Activated naive CD4-positive, alpha-beta T cell treated with anti-CD3 and anti-CD28 coated beads, Interleukin-2, amount 50 U/mL, for 72 hours (primary cell): Measurements from ENCODE around the gene DIO3. TPM values are rescaled to one million over a fixed set of nuclear protein-coding genes. Genes with fewer than 3 reads are reported as not detected.
A peak's percentile ranks its signal among the peaks of the same experiment; 100 is the strongest.

Experiments used
- ATAC-seq, 2 donors: fragments of 150-1000 bp; cut with Tn5 transposase; 2 replicates each; pipeline ENCODE4 v1.10.0; 2021; ENCODE audit warnings: mild to moderate bottlenecking in 2 of 2, moderate library complexity in 2 of 2
- DNase-seq, 2 donors: peaks; one replicate each; pipeline ENCODE4 v3.0.0; 2021 to 2022; ENCODE audit warnings: low spot score in 2 of 2
- H3K27ac Mint-ChIP-seq, 2 donors: one replicate each; pipeline ENCODE4 v1.8.0; 2022; ENCODE audit warnings: mild to moderate bottlenecking in 2 of 2, mixed read lengths in 2 of 2
- H3K36me3 Mint-ChIP-seq, 2 donors: one replicate each; pipeline ENCODE4 v1.8.0; 2022; ENCODE audit warnings: mixed read lengths in 2 of 2
- H3K9me3 Mint-ChIP-seq, 2 donors: one replicate each; pipeline ENCODE4 v1.8.0; 2022; ENCODE audit warnings: mixed read lengths in 2 of 2
- total RNA-seq, 2 donors: library from RNA; stranded (reverse); gene quantifications; one replicate each; pipeline ENCODE4 v1.2.3, GENCODE V29; 2022

DIO3 gene
- total RNA-seq: not detected

DNA sequence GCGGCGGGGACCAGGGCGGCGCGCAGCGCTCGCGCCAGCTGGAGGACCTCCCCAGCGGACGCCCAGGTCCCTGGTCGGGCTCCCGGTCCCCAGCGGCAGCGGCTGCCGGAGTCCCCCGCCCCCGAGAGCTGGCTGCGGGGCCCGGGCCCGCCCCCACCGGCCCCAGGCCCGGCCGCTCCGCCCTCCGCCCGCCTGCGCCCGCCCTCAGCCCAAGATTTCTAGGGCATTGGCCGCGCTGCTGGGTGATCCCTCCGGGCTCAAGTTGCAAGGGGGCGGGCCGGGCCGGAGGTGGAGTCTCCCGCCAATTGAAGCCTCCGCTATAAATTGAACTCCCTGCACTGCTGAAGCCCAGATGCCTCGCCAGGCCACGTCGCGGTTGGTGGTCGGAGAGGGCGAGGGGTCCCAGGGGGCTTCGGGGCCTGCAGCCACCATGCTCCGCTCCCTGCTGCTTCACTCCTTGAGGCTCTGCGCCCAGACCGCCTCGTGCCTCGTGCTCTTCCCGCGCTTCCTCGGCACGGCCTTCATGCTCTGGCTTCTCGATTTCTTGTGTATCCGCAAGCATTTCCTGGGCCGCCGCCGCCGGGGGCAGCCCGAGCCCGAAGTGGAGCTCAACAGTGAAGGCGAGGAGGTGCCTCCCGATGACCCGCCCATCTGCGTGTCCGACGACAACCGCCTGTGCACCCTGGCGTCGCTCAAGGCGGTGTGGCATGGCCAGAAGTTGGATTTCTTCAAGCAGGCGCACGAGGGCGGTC is at the start of gene DIO3:
TSS of gene DIO3 (plus strand) at position 351 of the 752 bp plus-strand sequence.
- ATAC-seq (no peak), DNase-seq (no peak)
- peaks cover 0 to 3% of the 10 kb centered on the region in 2 donors for H3K9me3 Mint-ChIP-seq
- peak within 1 kb of the TSS in 1 of 2 donors; percentile 50 for H3K27ac Mint-ChIP-seq
- peaks cover 21 to 24% of the 10 kb centered on the region in 2 donors for H3K36me3 Mint-ChIP-seq

DNA sequence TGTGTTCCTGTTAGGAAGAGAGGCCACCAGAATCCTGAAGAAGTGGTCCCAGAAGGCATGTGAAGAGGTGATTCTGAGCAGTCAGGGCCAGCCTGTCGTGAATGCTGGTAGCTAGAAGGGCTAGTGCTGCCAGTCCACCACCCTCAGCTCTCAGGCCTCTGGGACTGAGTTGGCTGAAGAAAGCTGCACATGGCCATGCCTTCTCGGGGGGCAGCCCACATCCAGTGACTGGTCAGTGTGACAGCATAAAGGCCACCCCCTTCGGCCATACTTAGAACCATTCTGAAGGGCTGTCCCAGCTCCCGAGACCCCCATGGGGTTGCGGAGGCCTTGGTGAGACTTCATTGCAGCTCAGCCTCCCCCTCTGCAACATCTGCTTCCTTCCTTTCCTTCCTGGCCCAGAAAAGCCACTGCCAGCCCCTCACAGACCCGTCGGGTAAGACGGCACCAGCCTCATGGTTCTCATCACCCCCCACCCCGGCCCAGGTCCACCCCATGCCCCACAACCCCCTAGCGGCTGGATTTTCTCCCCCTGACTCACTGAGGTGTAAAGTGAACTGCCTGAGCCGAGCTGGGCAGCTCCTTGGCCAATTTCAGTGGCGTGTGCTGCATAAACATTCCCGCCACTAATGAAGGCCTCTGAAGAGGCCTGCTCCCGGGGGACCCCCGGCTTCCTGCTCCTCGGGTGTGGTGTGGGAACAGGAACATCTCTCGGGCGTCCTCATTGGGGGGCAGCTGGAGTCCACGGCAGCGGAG is 49.5 kb upstream of the DIO3 start:
- Mint-ChIP-seq H3K27ac (no peak overlapping the region), H3K9me3 (peaks cover 5% of the 10 kb centered on the region in 2 donors), H3K36me3 (peaks cover 0 to 6% of the 10 kb centered on the region in 2 donors)
- no peak for ATAC-seq
- DNase-seq: no peak

DNA sequence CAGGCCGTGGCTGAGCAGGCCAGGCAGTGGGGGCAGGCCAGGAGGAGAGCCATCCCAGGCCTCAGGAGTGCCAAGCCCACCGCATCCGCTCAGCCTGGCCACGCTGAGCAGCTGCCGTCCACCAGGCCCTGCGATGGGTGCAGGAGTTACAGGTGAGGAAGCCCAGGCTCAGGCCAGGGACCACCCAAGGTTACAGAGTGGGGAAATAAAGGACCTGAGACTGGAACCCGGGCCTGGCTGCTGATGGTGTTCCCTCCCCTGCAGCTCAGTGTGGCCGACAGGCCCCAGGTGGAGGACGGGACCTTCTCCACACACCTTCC is 49.0 kb upstream of the DIO3 start:
- Mint-ChIP-seq H3K9me3 (peaks cover 5% of the 10 kb centered on the region in 2 donors), H3K36me3 (peaks cover 0 to 6% of the 10 kb centered on the region in 2 donors), H3K27ac (no peak overlapping the region)
- DNase-seq: no peak
- ATAC-seq: no peak

DNA sequence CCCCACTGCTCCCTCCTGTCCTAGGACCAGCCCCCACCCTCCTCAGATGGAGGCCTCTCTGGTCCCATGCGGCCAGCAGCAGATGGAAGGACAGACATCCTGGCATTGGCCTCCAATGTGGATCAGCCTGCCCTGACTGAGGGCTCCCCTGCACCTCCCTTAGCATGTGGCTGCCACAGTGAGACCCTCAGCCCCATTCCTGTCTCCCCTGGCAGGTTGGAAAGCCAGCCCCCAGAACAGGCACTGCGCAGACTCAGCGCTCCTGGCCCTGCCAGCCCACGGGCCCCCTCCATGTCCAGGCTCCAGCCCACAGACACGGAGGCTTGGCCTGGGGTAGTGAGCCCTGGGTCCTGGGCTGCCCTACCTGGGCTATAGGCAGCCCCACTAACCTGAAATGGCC is 47.2 kb upstream of the DIO3 start:
- no peak for DNase-seq
- H3K36me3 Mint-ChIP-seq: peaks cover 0 to 6% of the 10 kb centered on the region in 2 donors
- no peak for ATAC-seq
- H3K9me3 Mint-ChIP-seq: peaks cover 5% of the 10 kb centered on the region in 2 donors
- no peak overlapping the region for H3K27ac Mint-ChIP-seq

DNA sequence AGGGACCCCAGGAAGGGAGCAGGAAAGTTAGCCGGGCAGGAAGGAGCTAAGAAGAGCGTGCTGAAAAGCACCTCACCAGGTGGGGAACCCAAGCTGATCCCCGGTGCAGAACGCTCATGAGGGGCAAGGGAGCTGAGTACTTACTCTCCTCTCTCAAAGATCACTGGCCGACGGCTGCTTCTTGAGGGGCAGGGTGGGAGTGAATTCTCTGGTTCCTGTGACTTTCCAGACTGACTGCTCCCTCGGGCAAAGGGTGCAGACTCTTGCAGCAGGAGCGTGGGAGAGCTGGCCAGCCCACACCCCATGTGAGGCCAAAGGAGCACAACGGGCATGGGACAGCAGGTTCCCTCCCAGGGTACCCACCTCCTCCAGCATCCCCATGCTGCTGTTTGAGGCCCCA is 44.9 kb upstream of the DIO3 start:
- H3K9me3 Mint-ChIP-seq: peaks cover 5% of the 10 kb centered on the region in 2 donors
- H3K36me3 Mint-ChIP-seq: peaks cover 0 to 6% of the 10 kb centered on the region in 2 donors
- H3K27ac Mint-ChIP-seq: no peak overlapping the region
- DNase-seq (no peak), ATAC-seq (no peak)

DNA sequence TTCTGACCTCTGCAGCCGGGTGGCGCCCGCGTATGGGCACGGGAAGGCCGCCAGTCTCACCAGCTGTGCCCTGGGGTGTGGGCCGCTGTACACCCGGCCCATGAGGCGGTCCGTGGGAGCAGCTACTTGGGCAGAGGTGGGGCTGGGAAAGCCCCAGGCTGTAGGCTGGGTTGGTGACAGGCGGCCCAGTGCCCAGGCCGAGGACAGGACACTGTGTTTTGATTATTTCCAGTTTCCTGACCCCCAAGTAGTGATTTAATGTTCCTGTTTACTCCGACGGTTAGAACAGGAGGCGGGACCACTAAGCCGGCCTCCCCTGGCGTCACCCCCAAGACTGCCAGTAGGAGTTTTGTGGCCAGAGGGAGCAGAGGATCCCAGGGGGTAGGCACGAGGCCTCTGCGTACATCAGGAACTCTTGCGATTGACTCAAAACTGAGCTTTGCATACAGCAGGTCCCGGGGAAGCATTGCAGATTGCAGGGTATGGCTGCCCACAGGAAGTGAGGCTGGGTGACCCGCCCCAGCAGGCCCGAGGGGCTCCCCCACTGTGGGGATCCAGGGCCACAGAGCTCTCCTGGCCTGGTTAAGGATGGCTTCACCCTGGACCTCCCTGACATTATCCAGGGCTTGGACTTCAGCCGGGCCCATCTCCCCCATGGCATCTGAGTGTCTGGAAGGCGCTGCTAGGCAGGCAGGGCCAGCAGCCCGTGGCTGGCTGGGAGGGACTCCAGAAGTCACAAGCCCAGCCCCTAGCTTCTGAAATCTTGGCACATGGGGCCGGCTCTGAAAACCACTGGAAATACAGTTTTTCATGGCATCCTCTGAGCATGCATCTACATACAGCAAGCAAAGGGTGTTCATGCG is 42.5 kb upstream of the DIO3 start:
- ATAC-seq: no peak
- peaks cover 0 to 6% of the 10 kb centered on the region in 2 donors for H3K36me3 Mint-ChIP-seq

DNA sequence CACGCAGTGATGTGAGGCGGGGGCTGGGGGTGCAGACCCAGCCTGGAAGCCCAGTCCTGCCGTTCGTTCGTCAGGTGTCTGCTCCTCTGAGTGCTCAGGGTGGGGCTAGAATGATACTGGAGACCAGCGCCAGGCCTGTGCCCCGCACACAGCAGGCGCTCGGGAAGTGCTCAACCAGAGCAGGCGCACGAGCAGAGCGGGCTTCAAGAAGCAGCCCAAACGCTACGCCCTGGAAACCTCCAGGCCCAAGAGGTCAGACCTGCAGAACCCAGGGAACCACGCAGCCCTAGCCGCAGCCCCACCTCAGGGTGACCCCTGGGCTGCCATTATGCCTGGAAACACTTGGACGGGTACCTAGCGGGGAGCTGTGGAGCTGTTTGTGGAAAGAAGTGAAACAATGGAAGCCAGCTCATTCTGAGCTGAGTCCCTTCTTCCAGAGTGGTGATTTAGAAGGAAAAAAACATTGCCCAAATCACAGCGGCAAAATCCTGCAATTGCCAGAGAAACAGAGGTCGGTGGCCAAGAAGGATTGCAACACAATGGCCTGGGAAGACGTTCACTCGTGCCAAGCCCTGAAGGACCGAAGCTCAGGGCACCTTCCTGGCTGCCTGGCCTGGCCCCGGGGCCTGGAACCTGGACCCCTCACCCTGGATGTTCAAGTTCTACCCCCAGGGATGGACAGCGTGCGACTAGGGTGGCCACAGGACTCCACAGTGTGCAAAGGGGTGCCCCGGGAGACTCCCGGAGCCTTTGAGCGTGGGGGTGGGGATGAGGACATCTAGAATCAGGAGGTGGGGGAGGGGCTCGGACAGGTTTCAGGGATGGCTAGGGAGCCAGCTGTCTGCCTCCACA is 40.4 kb upstream of the DIO3 start:
- Mint-ChIP-seq H3K36me3 (peaks cover 0 to 5% of the 10 kb centered on the region in 2 donors), H3K9me3 (peaks cover 0 to 5% of the 10 kb centered on the region in 2 donors), H3K27ac (no peak overlapping the region)
- no peak for ATAC-seq
- DNase-seq: no peak

More for the DNA sequence above, 42.5 kb upstream of the DIO3 start:
- no peak for DNase-seq
- Mint-ChIP-seq H3K9me3 (peaks cover 5% of the 10 kb centered on the region in 2 donors), H3K27ac (no peak overlapping the region)

DNA sequence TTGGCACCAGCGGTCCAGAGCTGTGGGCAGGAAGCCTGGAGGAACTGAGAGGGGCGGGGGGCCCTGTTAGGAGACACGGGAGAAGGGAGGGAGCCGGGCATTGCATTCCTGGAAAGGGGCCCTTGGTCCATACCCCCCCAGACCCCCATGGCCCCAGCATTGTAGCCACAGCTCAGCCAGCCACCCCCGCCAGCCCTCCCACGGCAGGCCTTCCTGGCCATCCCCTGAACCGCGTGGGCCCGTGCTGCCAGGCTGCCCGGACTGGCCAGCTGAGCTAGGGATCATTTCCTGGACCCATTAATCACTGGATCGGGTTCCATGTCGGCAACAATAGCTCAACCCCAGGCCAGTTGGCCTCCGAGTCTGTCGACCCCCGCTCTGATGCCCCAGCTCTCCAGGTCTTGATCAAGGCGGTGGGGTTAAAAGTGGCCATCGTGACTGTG is 39.8 kb upstream of the DIO3 start:
- DNase-seq: no peak
- no peaks in the 10 kb centered on the region for H3K9me3 Mint-ChIP-seq
- no peak overlapping the region for H3K27ac Mint-ChIP-seq
- no peak for ATAC-seq
- no peaks in the 10 kb centered on the region for H3K36me3 Mint-ChIP-seq

DNA sequence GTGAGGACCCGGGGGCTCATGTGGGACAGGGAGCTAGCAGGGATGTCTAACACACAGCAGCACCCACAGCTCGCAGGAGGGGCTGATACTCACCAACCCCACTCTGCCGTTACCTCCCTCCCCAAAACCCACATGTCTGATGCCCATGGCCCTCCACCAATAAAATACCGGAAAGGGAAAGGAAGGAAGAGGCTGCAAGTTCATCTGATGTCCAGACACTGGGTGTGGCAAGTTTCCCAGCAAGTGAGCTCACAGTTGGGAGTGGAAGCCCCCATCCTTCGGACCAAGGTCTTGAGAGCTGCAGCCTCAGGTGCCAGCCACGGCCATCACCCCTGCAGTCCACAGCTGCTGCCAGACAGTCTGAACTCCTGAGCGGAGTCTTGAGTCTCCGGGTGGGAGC is 39.3 kb upstream of the DIO3 start:
- ATAC-seq (no peak), DNase-seq (no peak)
- Mint-ChIP-seq H3K36me3 (no peaks in the 10 kb centered on the region), H3K27ac (no peak overlapping the region), H3K9me3 (no peaks in the 10 kb centered on the region)

DNA sequence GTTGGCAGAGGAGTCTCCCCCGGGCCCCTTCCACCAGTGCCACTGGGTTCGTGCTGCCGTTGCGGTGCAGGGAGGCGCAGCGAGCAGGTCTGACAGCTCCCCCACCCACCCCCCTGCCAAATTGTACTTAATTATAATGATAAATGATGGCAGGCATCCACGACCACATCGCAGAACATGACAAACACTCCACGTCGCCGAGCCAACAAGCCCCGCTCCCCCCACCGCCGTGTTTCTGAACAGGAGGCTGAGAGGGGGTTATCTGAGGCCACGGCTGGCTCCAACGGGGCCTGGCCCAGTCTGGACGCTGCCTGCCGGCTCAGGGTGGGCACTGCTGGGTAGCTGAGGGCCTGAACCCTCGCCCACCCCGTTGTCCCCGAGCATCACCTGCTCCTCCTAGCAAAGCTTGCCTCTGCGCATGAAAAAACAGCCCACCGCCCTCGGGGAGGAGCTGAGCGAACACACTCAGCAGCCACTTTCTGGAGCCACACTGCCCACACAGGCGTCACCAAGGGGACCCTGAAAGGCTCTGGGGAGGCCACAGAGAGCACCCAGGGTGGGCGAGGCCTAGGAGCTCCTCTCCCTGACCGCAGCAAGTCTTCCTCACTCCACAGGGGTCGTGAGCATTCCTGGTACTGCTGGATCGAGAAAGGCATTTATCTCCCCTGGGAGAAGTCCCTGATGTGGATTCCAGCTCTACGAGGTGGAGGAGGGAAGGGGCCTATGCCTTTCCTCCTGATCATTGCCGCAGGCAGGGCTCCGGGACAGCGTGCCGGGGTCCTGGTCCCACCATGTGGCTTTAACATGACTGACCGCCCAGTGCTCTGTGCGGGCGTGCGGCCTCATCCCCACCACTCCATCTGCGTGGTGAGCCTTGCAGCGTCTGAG is 35.4 kb upstream of the DIO3 start:
- H3K36me3 Mint-ChIP-seq: no peaks in the 10 kb centered on the region
- H3K9me3 Mint-ChIP-seq: no peaks in the 10 kb centered on the region
- no peak for ATAC-seq

DNA sequence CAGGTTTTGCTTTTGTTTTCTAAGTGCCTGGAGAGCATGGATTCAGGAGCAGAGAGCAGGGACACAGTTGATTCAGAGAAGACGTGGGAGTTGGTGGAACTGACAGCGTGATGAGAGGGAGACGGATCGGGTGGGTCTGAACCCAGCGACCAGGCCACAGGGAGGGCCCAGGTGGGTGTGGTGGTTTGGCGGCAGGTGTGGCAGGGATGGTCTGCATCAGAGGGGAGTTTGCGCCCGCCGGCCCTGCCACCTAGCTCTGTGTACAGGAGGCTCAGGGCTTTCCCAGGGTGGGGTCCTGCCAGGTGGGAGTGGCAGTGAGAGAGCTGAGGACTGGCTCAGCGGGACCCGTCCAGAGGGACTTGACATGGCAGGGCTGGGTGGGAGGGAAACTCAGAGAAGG is 33.3 kb upstream of the DIO3 start:
- no peaks in the 10 kb centered on the region for H3K9me3 Mint-ChIP-seq
- no peak overlapping the region for H3K27ac Mint-ChIP-seq
- no peaks in the 10 kb centered on the region for H3K36me3 Mint-ChIP-seq
- DNase-seq: no peak
- no peak for ATAC-seq

More for the DNA sequence above, 35.4 kb upstream of the DIO3 start:
- H3K27ac Mint-ChIP-seq: no peak overlapping the region
- no peak for DNase-seq

DNA sequence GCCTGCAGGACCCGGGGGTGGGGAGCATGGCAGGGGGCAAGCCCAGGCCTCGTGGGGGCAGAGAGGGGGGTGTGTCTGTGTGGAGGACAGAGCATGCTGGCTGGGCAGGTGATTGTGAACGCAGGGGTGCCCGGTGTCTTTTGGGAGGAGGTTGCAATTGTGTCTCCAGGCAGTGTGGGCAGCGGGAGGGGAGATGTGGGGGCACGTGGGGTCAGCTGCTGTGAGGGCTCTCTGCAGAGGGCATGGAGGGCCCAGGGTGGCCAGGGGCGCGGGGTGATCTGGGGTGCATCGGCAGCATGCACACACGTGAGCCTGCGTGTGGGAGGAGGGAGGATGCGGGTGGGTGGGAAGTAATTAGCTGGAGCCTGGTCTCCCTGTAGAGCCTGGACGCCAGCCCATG is 32.2 kb upstream of the DIO3 start:
- Mint-ChIP-seq H3K9me3 (no peaks in the 10 kb centered on the region), H3K27ac (no peak overlapping the region), H3K36me3 (no peaks in the 10 kb centered on the region)
- ATAC-seq: no peak
- DNase-seq: no peak

DNA sequence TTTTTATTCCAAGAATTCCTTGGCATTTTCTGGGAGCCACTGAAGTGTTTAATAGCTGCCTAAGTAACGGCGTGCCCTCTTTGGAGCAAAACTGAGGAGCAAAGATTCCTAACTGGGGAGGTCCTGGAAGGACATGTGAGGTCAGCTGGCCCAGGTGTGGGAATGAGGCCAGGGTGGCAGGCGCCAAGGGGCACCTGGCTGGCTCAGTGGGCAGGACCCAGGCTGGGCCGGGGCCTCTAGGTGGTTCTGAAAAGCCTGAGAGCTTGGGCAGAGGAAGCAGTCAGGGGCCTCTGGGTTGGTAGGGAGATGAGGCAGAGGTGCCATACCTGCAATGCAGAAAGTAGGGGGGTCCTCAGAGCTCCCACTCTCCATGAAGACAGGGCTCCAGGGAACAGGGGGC is 27.1 kb upstream of the DIO3 start:
- Mint-ChIP-seq H3K36me3 (no peaks in the 10 kb centered on the region), H3K27ac (no peak overlapping the region), H3K9me3 (no peaks in the 10 kb centered on the region)
- ATAC-seq (no peak), DNase-seq (no peak)

DNA sequence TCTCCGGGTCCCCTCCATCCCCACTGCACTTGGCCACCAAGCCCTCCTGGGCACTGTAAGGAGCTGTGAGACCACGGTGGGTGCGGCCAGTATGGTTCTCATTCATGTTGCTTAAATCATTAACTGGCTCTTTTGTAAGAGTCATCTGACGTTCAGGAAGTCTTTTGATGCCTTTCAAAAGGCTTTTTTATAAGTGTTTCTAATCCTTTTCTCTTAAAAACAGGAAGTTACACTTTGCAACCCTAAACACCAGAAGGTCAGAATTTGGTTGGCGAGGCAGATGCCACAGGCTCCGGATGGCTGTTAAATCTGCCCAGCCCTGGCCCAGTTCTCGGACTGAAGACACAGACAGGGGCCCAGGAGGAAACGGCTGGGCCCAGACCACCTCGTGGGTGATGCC is 26.1 kb upstream of the DIO3 start:
- DNase-seq (no peak), ATAC-seq (no peak)
- Mint-ChIP-seq H3K36me3 (no peaks in the 10 kb centered on the region), H3K27ac (peak overlapping the region in 1 of 2 donors; percentile 56), H3K9me3 (no peaks in the 10 kb centered on the region)

DNA sequence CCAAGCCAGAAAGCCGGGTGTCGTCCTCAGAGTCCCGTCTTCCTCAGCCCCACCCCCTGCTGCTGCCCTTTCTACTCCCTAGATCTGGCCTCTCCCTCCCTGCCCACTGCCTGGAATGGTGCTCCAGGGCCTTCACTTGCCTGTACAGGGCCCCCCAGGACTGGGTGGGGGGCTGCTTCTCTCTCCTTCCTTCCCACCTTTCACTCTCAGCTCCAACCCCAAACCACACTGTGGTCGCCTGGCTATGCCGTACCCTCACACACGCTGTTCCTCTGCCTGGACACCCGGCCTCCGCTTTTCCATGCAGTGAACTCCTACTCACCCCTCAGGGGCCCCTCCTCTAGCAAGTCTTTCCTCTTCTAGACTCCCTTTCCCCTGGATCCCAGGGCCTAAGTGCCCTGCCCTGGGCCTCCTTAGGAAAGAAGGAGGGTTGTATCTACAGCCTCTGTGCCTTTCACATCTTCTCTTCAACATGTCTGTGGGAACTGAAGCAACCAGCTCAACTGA is 25.5 kb upstream of the DIO3 start:
- Mint-ChIP-seq H3K9me3 (no peaks in the 10 kb centered on the region), H3K27ac (peak overlapping the region; percentile 56 to 65), H3K36me3 (no peaks in the 10 kb centered on the region)
- ATAC-seq (no peak), DNase-seq (no peak)
